HG03521 (cell line): ENCODE data around the gene TOX2.

Source experiments
- ATAC-seq: cut with Tn5 transposase; IDR thresholded peaks from one replicate; pipeline ENCODE4 v1.9.1; 2021; ENCODE audit warnings: mild to moderate bottlenecking, moderate library complexity; ENCODE audit not compliant: unreplicated experiment

Gene TOX2

DNA sequence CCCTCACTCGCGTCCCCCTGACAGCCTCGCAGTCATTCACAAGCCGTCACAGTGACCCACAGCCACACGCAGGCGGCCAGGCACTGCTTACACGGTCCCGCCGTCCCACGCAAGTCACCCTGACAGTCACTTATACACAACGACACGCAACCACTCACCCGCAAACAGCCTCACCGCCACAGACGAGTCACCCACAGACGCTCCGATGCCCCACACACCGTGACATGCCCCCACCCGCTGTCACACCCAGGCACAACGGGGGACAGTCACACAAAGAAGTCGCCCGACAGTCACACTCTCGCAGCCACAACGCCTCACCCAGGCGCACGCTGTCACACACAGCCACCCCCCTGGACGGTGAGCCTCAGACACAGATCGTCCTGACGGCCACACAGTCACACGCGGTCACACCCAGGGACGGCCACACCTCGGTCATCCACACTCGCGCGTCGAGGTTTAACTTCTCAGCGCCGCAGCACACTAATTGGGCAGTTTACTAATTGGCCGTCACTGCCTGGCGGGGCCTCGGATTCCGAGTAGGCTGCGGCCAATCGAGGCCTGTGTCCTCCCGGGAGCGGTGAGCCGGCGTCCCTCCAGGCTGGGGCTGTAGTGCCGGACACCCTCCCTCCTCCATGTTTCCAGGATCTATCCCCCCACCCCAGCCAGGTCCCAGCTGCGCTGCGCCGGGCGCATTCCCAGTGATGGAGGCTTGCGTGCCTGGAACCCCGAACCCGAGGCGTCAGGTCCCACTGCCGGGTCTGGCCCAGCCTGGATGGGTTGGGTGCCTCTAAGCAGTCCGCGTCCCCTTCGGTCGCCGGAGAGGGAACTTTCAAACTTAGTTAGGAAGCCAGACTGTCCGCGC is 790 bp downstream of the TOX2 start:
- ATAC-seq, result peak; percentile 21

DNA sequence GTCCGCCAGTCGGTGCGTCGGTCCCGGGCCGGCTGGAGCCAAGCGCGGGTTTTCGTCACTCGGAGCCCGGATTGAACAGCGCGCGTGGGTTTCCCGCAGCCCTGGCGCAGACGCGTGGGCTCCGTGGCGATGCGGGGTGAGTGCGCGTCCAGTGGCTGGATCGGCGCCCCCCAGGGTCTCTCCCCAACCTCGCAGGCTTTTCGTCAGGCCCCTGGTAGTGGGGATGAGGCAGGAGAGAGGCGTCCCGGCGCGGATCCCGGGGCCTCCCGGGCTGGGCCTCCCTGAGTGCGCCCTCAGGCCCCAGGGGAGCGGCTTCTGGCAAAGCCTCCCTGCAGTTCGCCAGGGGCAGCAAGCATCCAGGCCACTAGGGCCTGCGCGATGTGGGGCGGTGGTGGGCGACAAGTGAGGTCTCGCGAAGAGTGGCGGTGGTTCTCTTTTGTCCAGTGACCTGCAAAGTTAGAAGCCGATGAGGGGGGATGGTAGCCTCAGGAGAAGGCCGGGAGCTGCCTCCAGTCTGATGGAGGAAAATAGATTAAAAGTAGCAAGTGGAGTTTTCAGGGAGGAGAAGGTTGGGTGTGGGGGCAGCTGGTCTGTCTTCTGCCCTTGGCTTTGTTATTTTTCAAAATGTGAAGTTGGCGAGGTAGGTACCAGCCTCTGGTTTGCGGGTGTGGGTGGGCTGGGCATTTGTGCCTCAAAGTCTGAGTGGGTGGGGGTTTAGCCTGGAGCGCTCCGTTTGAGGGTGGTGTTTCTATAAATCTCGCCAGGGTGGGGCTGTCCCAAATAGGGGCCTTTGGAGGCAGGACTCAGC is 1.6 kb downstream of the TOX2 start:
- ATAC-seq, result no peak

DNA sequence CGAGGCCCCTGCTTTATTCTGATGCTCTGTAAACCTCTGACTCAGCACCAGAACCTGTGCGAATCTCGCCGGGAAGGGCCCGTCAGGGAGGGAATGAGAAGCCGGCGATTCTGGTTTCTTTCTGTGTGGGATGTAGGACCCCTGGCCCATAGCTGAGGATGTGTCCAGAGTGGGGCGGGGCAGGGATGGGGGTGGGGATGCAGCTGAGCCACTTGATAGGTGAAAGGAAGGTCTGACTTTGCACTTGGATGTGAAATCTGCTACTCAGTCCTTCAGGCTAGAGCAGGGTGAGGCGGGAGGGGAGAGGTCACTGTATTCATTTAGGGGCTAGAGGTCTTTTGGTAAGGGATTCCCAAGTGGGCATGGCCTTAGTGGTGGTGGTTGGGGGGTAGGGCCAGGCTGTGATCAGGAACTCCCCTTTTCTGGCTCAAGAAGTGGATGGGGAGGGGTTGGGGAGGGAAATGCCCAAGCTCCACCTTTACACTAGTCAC is 2.3 kb downstream of the TOX2 start:
- ATAC-seq, result no peak

DNA sequence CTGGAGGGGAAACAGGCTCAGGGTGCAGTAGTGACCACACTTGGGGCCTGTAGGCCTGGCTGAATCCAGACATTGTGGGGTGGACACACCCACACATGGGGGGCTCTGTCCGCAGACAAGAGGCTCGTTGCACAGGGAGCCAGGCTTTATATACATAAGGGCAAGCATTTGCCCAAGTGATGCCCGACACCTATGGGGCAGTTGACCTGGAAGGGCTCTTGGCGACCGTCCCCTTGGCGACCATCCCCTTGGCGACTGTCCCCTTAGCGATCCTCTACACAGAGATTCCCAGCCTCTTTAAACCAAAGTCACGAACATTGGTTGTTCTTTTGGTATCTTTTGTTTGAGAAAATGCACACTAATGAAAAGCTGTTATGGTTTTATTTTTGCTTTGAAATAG is 2.7 kb downstream of the TOX2 start:
- ATAC-seq, result no peak

DNA sequence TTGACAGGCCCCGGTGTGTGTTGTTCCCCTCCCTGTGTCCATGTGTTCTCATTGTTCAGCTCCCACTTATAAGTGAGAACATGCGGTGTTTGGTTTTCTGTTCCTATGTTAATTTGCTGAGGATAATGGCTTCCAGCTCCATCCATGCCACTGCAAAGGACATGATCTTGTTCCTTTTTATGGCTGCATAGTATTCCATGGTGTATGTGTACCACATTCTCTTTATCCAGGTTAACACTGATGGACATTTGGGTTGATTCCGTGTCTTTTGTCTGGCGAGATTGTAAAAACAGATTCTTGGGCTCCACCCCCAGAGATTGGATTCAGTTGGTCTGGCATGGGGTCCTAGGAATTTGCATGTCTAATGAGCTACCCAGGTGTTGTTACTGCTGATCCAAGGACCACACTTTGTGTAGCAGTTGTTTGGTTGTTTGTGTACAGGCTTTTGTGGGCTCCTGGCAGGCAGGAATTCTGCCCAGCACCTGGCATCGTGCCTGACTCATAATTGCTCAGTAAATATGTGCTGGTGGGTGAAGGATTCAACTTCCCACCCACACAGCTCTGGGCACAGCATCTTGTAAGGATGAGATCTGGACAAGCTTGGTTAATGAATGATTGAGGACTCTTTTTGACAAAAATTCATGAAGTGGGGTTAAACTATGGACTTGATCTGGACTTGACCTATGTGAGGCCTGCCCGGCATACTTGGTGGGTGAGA is 5.2 kb downstream of the TOX2 start:
- ATAC-seq, result no peak

DNA sequence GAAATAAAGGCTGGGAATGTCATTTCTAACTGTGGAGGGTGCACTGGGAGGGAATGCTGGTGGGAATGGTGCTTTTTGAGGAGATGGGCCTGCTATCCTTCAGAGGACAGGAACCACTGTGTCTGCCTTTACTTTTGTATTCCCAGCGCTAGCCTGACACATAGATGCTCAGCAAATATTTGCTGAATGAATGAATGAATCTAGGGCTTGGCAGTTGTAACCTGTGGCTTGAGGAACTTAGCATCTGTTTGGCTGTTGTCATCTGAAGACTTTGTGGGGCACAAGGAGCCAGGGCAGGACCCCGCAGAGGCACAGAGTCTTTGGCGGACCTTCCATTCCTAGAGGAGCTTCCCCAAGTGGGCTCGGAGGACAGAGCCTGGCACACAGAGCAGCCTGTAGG is 6.1 kb downstream of the TOX2 start:
- no peak for ATAC-seq

DNA sequence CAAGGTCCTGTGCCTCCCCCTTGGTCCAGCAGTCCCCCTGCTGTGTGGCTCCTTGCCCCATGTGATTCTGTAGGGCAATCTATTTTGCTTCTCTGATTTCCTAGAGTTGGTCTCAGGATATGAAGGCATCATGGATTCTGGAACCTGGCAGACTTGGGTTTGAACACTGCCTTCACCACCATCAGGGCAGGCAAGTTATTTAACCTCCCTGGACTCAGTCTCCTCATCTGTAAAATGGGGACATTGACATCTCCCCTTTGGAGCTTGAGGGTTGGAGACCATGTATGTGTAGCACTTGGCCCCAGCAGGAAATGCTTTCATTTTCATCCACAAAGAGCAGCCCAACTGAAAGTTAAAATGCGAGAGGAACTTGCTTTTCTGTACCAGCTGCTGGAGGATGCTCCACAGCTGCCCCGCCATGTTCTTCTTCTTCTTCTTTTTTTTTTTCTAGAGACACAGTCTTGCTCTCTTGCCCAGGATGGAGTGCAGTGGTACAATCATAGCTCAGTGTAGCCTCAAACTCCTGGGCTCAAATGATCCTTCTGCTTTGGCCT is 6.7 kb downstream of the TOX2 start:
- no peak for ATAC-seq

DNA sequence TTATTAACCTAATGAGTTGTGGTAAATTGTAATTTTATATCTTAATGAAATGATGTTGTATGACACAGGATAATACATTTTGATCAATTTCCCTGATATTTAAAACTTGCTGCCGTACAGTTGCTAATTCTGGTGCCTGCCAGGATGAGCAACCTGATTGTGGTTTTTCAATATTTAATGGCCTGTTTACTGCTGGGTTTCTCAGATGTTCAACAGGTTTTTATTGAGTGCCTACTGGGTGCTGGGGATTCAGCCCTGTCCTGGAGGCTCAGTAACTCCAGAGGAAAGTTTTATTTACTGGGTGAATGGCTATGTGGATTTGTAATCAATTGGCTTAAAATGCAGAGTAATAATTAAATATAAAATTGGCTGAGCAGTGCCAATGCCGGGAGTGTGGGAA is 8.0 kb downstream of the TOX2 start:
- ATAC-seq, result no peak

DNA sequence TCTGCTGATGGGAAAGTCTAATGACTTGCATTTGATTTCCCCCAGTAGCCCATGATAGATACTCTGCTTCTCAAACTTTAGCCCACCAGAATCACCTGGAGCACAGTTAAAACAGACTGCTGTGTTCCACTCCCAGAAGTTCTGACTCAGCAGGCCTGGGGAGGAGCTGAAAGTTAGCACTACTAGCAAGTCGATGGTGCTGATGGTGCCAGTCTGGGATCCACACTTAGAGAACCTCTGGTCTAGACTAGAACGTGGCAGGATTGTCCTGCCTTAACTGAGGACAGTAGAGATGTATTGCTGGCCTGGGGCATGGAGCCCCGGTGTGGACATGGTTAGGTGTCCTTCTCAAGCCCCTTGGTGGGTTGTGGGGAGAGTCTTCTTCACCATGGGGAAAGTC is 8.7 kb downstream of the TOX2 start:
- ATAC-seq, result no peak

DNA sequence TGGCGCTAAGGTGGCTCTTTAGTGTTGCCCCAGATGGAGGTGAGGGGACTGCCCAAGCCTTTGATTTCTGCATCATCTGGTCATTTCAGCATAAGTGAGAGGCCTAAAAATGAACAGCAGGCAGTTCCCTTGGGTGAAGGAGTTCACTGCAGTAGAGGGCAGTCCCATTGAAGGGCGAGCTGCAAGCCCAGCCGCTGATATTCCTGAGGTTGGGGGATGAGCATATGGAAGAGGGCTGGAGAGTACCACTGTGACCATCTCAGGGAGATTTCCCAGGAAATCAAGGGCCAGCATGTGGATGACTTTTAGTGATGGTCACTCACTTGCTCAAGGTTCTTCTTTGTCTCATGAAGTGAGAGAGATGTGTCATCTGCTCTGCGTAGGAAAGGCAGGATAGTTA is 9.3 kb downstream of the TOX2 start:
- ATAC-seq, result no peak

DNA sequence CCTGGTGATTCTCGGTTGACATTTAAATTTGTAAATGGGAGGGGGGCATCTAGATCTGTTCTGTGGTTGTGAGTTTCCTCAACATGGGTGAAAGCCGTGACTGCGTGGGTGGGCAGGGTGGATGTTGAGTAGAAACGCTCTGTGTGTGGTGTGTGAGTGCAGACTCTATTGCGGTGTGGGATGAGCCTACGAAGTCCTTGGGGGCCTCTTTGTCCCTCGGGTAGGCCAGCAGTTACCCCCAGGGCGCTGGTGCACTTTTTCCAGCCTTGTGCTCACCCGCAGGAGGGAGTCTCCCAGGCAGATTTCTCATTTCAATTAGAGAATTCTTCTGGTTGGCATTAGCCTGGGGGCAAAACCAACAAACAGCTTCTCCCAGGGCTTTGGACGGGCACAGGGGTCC is 10.6 kb downstream of the TOX2 start:
- ATAC-seq, result no peak

DNA sequence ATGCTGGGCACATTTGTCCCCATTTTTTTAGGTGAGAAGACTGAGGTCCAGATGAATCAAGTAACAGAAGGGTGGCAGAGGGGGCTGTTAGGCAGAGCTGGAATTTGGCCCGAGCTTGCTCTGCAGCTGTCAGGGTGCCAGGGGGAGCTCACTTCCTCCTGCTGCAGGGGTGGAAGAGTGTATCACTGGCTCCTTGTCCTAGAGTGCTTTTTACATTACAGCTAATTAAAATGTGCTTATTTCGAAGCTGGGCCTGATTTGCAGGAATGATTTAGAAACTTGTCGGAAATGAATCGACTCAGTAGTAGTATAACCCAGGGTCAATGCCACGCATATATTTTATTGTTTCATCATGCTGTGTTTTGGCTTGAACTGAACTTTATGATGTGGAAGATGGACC is 11.1 kb downstream of the TOX2 start:
- ATAC-seq, result no peak

DNA sequence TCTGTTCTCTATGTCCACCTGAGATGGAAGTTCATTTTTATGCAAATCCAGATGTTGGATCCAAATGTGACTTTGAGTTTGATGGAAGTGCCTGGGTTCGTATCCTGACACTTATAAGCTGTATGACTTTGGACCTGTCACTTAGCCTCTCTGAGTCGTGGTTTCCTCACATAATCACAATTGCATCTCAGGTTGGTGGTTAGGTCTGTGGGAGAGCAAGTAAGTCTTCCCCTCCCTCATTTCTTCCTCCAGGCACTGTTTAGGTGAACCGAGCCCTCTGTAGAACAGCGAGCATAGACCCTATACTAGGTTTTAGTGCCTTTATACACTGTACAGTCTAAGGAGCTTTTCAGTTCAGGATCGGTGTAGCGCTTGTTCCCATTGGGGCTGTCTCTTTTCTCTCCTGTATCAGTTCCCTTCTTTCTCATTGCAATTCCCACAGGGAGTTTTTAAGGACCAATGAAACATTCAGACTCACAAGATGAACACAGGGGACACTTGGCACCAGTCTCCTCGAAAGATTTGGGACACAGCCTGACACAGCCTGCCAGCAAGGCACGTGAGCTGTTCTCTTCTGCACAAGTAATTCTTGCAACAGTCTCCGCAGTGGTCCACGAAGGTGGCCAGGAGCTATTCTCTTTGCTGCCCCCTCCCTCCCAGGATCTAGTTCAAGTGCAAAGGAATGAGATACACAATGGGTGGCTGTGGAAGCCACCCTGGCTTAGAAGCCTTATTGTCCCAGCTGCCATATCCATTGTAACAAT is 11.8 kb downstream of the TOX2 start:
- ATAC-seq, result no peak

DNA sequence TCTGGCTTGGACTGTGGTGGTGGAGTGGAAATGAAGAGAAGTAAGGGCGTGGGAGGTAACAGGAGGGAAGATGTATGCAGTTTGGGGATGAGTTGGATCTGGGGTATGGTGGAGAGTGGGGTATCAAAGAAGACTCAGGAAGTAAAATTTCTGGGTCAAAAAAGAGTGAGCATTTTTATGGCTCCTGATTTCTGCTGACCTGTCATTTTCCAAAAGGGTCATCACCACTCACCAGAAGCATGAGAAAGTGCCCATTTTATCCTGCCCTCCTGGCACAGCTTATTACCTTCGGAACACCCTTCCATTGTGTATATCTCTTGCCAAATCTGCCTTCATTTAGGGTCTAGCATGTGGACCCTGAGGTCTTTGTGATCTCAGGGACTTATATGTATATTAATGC is 17.3 kb downstream of the TOX2 start:
- no peak for ATAC-seq

DNA sequence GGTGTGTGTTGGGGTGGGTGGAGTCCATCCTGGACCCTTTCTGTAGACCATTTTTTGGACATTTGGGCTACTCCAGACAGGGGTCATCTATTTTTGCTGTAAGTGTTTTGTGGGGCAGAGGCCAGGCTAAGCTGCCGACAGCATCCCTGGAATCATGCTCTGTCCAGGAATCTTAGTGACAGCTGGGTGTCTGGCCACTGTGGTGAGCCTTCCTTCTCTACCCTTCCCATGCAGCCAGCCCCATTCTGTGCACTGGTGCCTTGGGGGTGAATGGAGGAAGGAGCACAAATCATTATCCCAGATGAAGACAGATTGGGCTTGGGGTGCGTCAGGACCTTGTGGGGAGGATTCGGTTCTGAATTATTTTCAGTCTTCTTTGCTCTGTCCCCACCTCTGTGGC is 20.2 kb downstream of the TOX2 start:
- ATAC-seq, result no peak

DNA sequence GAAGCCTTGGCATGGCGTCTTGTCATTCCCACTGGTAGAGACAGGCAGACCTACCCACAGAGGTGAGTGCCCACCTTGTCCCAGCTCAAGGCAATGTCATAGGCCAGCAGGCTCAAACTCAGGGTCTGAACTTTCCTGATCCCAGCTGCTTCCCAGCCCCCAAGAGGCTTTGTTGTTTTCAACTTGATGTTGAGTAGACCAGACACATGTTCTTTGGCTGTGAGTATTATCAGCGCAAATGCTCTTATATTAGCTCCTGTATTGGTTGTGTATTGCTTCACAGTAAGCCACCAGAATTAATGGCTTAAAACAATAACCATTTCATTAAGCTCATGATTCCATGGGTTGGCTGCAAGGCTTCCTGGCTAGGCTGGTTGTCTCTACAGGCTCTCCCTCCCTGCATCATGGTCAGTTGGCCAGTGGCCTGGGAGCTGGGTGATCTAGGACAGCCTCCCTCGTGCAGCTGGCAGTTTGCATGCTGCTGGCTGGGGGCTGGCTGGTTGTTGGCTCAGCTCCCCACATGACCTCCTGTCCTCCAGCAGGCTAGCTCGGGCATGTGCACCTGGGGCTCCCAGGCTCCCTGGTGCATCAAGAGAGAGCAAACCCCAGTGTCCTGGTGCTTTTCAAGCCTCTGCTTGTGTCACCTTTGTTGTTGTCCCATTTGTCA is 21.6 kb downstream of the TOX2 start:
- no peak for ATAC-seq

DNA sequence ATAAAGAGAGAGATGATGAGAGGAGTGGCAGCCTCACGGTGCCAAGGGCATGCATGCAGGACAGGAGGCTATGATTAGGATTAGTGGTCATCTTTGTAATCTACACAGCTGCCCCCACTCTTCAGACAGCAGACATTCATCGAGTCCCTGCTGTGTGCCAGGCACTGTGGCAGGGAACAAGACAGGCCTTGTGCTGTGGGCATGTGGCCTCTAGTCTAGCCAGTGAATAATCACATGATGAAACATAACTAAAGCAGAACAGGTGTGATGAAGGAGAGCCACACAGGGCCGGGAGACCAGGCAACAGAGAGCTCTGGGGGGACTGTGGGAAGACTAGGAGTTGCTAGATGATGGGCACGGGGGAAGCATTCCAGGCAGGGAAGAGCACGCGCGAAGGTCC is 22.2 kb downstream of the TOX2 start:
- no peak for ATAC-seq

DNA sequence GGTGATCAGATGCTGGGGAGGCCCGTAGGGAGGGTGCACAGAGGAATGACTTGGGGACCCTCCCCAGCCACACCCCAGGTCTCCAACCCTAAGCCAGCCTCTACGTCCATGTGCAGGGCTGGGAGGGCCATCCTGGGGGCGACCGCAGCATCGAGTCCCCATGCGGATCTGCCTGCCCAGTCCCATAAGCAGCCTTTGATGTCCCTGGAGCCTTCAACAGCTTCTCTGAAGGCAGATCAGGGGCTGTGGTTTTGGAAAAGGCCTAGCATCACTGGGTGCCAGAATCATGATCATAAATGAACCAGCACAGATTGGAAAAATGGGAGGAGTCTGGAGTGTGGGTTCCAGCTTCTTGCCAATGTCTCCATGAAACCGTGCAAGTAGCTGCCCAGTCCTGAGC is 22.9 kb downstream of the TOX2 start:
- no peak for ATAC-seq

DNA sequence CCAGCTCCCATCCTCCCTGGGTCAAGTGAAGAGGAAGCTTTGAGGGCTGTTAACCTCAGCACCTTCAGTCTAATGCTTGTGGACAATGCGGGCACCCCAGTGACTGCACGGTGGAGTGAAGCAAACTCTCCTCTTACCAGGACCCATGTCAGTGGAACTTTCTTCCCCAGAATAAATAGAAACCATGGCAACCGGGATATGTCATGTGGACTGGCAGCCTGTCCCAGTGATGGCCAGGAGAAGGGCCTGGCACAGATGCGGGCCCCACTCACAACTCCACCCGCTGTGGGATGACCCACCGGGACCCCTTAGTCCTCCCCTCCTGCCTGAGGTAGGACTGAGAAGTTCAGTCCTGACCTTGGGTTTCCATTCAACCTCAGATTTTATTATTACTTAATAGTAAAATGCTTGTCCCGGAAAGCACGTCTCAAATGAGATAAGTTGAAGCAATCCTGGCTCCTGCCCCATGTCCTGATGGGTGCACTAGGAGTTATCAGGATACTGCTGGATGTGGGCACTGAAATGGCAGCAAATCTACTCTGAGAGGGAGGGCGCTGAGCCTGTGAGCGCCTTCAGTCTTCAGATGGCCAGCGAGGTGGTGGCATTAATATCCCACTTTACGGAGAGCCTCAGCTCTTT is 23.5 kb downstream of the TOX2 start:
- no peak for ATAC-seq
